ENCODE data around the gene HACE1.
"Not testable (repeated sequence)": the region's sequence is repeated elsewhere in the genome, so short reads cannot be mapped to it uniquely, and the experiment has no call there.

HACE1 gene

DNA sequence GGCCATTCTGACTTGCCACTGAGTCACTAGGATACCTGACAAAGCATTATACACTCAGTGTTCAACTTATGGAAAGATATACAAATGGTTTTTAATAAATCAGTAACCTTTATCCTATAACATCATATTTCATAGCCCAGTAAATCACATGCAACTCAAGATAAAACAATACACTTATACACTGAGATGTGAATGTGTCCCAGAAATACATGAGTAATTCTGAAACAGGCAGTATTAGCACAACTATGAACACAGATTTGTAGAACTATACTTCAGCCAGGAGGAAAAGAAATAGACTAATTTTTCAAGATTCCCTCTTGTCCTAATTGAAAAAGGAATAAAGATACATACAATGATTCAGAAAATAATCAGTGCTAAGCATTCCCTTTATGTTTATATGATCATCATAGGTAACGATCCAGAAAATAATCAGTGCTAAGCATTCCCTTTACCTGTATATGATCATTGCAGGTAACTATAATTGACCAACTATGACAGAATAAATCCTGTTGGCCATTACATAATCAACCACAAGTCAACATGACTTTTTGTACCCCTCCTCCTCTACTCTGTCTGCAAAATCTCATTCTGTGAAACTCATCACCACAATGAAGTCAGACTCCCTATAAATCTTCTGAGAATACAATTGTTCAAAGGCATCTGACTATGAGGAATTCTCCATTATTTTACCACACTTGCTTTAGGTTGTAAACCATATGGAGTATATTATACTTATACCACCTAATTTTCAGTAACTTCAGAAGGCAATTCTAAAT, 30.3 kb downstream of the HACE1 start:
- H3K4me3 ChIP-seq (ENCODE audit: low read depth, low read length) = no peak overlapping the region
- DNase-seq (ENCODE audit: low read depth, low spot score) = no peak
- POLR2A ChIA-PET = no interaction called here
- TF ChIP-seq, protein P1, sequence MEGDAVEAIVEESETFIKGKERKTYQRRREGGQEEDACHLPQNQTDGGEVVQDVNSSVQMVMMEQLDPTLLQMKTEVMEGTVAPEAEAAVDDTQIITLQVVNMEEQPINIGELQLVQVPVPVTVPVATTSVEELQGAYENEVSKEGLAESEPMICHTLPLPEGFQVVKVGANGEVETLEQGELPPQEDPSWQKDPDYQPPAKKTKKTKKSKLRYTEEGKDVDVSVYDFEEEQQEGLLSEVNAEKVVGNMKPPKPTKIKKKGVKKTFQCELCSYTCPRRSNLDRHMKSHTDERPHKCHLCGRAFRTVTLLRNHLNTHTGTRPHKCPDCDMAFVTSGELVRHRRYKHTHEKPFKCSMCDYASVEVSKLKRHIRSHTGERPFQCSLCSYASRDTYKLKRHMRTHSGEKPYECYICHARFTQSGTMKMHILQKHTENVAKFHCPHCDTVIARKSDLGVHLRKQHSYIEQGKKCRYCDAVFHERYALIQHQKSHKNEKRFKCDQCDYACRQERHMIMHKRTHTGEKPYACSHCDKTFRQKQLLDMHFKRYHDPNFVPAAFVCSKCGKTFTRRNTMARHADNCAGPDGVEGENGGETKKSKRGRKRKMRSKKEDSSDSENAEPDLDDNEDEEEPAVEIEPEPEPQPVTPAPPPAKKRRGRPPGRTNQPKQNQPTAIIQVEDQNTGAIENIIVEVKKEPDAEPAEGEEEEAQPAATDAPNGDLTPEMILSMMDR (IDR thresholded peaks at IDR 0.05; ENCODE audit: insufficient read depth, low read length, missing control alignments) = no peak
- CTCF ChIA-PET = no interaction called here

DNA sequence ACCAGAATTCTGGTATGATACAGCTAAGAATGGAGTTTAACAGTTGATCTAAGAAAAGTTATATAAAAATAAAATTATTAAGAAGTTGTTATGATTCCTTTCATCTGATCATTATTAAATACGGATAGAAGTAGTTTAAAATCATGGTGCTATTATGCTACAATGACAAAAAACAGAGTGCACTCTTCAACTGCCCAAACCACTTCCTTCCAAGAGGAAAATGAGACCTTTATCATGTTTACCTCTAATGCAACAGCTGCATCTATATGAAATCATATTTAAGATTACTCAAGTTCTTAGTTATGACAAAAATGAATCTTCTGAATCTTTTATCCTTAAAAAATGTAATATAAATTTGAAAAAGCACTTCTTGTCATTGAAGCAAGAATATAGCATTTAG, 31.2 kb downstream of the HACE1 start:
- ChIA-PET CTCF (no interaction called here), POLR2A (no interaction called here)
- no peak for DNase-seq (ENCODE audit: low read depth, low spot score)
- TF ChIP-seq, protein P1 (IDR thresholded peaks at IDR 0.05; ENCODE audit: insufficient read depth, low read length, missing control alignments) = no peak
- no peak overlapping the region for H3K4me3 ChIP-seq (ENCODE audit: low read depth, low read length)

DNA sequence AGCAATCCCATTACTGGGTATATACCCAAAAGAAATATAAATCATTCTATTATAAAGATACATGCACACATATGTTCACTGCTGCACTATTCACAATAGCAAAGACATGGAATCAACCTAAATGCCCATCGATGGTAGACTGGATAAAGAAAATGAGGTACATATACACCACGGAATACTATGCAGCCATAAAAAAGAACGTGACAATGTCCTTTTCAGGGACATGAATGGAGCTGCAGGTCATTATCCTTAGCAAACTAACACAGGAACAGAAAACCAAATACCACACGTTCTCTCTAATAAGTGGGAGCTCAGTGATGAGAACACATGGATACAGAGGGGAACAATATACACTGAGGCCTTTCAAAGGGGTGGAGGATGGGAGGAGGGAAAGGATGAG, 38.9 kb downstream of the HACE1 start:
- DNase-seq (ENCODE audit: low read depth, low spot score); POLR2A ChIA-PET; CTCF ChIA-PET; H3K4me3 ChIP-seq (ENCODE audit: low read depth, low read length): not testable (repeated sequence)

DNA sequence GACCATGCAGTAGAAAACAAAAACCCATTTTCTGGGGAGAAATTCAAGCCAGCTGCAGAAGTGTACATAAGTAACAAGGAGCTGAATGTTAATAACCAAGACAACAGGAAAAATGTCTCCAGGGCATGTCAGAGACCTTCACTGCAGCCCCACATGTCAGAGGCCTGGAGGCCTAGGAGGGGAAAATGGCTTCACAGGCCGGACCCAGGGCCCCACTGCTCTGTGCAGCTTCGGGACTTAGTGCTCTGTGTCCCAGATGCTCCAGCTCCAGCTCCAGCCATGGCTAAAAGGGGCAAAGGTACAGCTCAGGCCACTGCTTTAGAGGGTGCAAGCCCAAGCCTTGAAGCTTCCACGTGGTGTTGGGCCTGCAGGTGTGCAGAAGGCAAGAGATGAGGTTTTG, 43.6 kb downstream of the HACE1 start:
- ChIA-PET POLR2A (no interaction called here), CTCF (no interaction called here)
- TF ChIP-seq, protein P1 (IDR thresholded peaks at IDR 0.05; ENCODE audit: insufficient read depth, low read length, missing control alignments) = no peak
- no peak overlapping the region for H3K4me3 ChIP-seq (ENCODE audit: low read depth, low read length)
- no peak for DNase-seq (ENCODE audit: low read depth, low spot score)

DNA sequence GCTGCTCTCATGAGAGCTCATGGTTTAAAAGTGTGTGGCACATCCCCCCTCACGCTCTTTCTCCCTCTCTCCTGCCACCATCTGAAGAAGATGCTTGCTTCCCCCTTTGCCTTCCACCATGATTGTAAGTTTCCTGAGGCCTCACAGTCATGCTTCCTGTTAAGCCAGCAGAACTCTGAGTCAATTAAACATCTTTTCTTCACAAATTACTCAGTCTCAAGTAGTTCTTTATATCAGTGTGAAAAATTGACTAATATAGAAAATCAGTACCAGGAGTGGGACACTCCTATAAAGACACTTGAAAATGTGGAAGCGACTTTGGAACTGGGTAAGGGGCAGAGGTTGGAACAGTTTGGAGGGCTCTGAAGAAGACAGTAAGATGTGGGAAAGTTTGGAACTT, 45.0 kb downstream of the HACE1 start:
- ChIA-PET POLR2A (no interaction called here), CTCF (no interaction called here)
- TF ChIP-seq, protein P1 (IDR thresholded peaks at IDR 0.05; ENCODE audit: insufficient read depth, low read length, missing control alignments) = no peak
- no peak for DNase-seq (ENCODE audit: low read depth, low spot score)
- H3K4me3 ChIP-seq (ENCODE audit: low read depth, low read length) = no peak overlapping the region

DNA sequence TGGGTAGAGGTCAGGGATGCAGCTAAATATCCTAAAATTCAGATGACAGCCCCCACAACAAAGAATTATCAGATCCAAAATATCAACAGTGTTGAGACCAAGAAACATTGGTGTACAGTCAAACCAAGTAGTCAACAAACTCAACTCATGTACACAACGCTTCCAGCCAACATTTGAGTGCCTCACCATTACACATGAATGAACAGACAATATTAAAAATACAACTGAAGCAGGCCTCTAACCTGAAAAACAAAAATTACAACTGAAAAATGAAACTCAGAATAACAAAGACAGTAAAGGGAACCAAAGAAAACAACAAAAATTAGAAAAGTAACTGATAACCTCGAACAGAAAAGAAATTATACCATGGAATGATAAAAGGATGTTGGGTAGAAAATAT, 46.2 kb downstream of the HACE1 start:
- ChIA-PET CTCF (no interaction called here), POLR2A (no interaction called here)
- TF ChIP-seq, protein P1 (IDR thresholded peaks at IDR 0.05; ENCODE audit: insufficient read depth, low read length, missing control alignments) = no peak
- H3K4me3 ChIP-seq (ENCODE audit: low read depth, low read length) = no peak overlapping the region
- no peak for DNase-seq (ENCODE audit: low read depth, low spot score)

DNA sequence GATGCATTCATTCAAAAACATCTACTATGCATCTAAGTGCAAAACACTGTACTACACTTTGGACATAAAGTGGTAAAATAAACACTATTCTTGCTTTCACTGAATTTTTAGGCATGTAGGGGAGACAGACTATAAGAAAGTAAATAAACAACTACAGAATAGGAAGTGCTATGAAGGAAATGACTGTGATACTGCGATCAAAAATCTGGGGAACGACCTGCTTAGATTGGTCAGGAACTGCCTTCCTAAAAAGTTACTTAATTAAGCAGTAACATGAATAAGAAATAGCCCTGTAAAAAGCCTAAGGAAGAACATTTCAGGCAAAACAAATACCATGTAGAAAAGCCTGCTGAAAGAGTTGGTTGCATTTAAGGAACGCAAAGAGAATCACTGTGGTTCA, 50.6 kb downstream of the HACE1 start:
- ChIA-PET CTCF (no interaction called here), POLR2A (no interaction called here)
- TF ChIP-seq, protein P1 (IDR thresholded peaks at IDR 0.05; ENCODE audit: insufficient read depth, low read length, missing control alignments) = no peak
- DNase-seq (ENCODE audit: low read depth, low spot score) = no peak
- H3K4me3 ChIP-seq (ENCODE audit: low read depth, low read length) = no peak overlapping the region

DNA sequence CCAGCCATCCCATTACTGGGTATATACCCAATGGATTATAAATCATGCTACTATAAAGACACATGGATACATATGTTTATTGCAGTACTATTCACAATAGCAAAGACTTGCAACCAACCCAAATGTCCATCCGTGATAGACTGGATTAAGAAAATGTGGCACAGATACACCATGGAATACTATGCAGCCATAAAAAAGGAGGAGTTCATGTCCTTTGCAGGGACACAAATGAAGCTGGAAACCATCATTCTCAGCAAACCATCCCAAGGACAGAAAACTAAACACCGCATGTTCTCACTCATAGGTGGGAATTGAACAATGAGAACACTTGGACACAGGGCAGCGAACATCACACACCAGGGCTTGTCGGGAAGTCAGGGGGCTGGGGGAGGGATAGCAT, 54.4 kb downstream of the HACE1 start:
- H3K4me3 ChIP-seq (ENCODE audit: low read depth, low read length); CTCF ChIA-PET; DNase-seq (ENCODE audit: low read depth, low spot score); POLR2A ChIA-PET: not testable (repeated sequence)

All from AG04449 (cell line).